Middle frontal gyrus (tissue), 1 donor: Measurements from ENCODE around the gene NAA15.
"Not testable (repeated sequence)": the region's sequence is repeated elsewhere in the genome, so short reads cannot be mapped to it uniquely, and the experiment has no call there.

Experiments used
- DNase-seq: peaks from one replicate; pipeline ENCODE4 v3.0.0-alpha.2; 2015; ENCODE audit warnings: low spot score; ENCODE audit errors: extremely low spot score

NAA15 gene

DNA sequence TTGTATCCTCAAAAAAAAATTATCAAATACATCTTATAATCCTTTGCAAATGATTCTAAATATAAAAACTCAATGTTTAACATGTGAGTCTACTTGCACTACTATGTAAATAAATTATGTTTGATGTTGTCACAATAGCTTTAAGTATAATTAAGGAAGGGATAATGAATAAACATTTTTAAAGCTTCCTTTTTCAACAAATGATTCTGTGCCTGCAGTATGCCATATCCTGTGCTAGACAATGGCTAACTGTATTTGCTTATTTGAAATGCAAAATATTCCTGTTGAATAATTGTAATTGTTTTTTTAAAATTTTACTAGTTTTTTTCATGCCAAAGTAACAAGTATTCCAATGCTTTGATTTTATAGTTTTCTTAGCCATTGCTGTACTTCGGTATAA lies 60.0 kb downstream of the NAA15 start:
- no peak for DNase-seq

DNA sequence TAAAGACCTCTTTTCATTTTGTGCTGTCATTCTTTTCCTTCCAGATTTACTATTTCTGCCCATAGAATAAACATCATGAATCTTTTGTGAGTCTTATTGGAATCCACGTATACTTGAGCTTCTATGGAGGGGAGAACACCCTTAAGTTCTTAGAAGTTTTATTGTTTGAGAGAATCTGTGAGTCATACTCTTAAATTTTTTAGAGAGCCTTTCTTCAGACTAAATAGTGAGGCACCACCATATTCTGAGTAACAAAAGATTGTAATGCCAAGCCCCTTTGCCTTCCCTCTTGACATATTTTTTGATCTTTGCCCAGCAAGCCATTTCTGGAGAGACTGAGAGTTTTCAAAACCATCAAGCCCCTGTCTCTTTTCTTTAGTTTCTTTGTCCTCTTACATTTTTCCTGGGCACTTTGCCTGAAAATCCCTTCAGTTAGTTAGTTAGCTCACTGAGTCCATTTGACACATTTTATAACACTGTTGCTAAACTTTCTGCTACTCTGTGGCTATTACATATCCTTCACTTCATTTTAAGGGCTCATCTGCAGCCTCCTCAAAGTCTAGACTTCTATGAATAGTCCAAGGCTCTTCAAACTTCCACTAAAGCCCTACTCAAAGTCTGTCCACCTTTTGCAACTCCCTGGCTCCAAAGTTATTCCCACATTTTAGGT lies 66.3 kb downstream of the NAA15 start:
- no peak for DNase-seq

DNA sequence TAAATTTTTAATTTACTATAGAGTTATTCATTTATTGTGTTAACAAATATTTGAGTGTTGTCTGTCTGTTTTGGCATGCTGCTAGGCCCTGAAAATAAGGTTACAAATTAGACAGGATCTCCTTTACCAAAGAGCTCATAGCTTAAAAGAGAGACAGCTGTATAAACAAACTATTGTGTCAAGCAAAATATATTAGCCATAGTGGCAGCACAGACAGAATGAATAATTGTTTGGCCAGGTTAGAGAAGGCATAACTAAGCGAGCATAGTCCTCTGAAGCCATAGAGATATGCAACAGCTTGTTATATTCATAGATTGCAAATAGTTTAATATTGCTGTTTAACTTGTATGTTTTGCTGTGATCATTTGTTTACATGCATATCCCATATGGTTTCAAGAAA lies 67.7 kb downstream of the NAA15 start:
- DNase-seq: no peak

DNA sequence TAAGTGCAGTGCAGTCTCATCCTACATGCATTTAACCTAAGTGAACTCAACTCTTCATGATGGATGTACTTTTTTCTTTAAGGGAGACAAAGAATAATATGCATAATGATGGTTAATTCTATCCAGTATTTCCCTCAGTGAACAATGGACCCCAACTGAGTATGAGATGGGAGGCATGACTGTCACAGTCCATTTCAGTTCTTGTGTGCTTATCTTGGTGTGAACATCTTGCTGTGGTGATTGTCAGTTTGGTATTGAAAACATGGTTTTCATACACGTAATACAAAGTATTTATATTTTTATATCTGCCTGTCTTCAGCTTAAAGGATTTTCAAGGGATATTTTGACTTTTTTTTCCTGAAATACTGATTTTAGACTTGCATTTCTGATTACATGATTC lies 72.9 kb downstream of the NAA15 start:
- DNase-seq: no peak

DNA sequence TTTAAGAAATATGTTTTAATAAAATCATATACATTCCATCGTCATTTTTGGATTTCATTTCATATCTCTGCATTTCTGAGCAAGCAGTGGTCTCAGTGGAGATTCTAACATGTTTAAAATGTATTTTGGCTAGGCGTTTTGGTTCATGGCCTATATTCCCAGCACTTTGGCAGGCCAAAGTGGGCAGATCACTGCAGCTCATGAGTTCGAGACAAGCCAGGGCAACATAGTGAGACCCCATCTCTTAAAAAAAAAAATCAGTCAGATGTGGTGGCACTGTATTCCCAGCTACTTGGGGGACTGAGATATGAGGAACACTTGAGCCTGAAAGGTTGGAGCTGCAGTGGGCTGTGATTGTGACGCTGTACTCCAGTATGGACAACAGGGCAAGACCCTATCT lies 85.1 kb downstream of the NAA15 start:
- no peak for DNase-seq

DNA sequence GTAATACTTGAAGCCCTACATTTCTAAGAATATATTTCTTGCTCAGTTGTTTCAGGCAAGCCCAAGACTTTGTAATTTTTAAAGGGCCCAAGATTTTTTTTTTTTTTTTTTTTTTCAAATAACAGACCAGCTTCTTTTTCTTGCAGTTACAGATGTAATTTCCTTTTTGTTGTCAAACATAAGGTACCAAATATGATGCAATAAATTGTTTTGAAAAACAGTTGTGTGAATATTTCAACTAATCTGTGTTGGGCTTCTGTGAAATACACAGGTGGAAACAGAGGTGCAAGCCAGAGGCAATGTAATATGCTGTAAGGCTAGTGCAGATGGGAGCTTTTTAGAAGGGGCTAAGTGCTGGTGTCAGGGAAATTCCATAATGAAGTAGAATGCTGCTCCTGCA lies 87.8 kb downstream of the NAA15 start:
- no peak for DNase-seq

DNA sequence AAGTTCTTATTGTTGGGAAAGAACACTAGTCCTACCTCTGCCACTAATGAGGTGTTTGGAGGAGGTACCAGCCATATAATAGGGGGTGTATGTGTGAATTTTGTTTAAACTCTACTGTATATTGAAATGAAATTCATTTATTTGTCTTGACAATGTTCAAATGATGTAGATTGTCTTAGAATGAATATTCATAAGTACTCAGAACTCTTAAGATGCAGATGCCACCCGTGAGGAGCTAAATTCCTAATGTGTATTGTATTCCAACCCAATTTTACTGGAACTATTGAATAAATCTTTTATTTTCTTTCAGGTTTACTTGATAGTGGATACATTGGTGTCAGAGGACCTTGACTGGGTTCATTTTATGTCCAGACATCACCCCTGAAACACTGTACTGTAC lies 88.7 kb downstream of the NAA15 start:
- DNase-seq: no peak

DNA sequence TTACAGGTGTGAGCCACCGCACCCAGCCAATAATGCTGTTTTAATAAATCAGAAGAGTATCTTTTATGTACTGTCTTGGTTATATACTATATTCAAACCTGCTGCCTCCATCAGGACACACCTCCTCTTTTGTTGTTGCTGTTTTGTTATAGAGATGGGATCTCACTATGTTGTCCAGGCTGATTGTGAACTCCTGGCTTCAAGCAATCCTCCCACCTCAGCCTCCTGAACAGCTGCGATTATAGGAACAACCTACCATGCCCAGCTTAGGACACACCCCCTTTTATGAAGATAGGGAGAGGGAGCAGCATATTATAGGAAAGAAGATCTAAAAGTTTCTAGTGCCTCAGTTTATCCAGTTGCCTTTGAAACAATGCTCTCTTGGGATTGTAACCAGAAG lies 90.4 kb downstream of the NAA15 start:
- DNase-seq: no peak

DNA sequence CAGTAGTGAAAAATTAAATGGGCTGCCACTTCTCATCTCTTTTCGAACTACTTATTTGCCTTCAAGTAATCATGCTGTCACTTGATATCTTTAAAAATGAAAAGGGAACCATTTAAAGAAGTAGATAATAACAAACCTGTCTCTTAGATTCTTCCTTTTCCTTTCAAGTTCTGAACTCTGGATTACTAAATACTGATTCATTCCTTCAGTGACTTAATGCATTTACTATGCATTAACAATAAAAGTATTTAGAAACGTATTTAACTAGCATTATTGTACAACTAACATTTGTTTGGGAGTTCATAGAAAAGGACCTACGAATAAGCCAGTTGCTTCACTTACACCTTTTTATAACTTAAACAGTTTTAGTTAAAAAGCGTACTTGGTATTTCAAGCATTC lies 91.5 kb downstream of the NAA15 start:
- no peak for DNase-seq

DNA sequence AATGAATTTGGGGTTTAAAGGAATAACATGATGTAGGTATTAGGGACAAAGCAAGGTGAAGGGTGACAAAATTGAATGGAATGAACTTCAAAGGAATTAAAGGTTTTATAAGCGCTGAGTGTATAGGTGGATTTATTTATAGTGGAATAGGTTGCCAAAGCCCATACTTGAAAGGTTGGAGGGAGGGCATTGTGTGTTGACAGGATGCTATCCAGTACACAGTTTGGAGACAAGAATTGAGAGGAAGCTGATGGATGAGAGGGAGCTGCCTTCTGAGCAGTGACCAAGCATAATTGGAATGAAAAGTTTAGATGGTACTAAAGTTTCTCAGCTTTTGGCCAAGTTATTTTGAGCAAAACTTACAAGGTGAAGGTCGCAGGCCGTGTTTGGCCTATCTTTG lies 100.1 kb downstream of the NAA15 start:
- DNase-seq: no peak

DNA sequence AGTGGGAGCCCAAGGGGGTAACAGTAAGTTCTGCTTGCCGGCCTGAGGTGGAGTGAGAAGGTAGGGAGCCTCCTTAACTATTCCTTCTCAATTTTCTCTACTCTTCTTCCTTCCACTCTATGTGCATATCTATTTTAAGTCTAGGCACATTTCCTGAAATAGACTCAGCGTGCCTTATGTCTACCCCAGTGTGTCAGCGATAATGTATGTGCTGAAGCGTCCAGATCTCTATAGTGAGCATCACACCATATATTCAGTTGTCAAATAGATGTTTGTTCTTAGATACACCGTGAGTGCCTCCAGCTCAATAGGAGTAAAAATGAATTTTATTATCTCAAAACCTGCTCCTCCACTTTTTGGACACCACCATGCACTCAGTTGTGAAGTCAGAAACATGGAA lies 101.1 kb downstream of the NAA15 start:
- no peak for DNase-seq

DNA sequence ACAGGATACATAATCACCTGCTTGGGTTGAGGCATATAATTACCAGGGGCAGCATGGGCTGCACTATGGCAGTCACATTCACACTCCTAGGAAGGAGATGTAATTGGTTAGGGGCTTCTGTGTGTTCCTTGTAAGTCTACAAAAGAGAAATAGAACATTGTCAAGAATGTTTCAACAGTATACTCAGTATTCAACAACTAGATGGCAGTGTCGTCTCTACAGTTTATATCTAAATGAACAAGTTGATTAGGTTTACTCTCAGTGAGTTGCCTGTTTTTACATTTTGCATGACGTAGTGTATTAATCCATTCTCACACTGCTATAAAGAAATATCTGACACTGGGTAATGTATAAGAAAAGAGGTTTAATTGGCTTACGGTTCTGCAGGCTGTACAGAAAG lies 102.2 kb downstream of the NAA15 start:
- no peak for DNase-seq

DNA sequence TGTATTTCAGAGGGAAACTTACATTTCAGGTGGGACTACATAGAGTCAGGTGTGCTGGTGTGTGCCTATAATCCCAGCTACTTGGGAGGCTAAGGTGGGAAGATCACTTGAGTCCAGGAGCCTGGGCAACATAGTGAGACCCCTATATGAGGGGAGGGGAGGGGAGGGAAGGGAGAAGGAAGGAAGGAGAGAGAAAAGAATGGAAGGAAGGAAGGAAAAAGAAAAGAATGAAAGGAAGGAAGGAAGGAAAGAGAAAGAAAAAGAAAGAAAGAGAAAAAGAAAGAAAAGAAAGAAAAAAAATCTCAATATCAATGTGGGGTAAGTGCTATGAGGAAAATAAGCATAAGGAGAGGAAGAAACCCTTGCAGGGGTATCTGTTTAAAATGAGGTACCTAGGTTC lies 109.0 kb downstream of the NAA15 start:
- DNase-seq: no peak

DNA sequence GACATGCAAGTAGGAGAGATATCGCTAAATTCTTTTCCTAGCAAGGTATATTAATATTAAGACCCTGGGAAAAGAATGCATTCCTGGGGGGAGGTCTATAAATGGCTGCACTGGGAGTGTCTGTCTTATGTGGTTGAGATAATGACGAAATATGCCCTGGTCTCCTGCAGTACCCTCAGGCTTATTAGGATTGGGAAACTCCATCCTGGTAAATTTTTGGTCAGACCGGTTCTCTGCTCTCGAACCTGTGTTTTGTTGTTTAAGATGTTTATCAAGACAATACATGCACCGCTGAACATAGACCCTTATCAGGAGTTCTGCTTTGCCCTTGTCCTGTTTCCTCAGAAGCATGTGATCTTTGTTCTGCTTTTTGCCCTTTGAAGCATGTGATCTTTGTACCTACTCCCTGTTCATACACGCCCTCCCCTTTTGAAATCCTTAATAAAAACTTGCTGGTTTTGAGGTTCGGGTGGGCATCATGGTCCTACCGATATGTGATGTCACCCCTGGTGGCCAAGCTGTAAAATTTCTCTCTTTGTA lies 113.4 kb downstream of the NAA15 start:
- DNase-seq: not testable (repeated sequence)

DNA sequence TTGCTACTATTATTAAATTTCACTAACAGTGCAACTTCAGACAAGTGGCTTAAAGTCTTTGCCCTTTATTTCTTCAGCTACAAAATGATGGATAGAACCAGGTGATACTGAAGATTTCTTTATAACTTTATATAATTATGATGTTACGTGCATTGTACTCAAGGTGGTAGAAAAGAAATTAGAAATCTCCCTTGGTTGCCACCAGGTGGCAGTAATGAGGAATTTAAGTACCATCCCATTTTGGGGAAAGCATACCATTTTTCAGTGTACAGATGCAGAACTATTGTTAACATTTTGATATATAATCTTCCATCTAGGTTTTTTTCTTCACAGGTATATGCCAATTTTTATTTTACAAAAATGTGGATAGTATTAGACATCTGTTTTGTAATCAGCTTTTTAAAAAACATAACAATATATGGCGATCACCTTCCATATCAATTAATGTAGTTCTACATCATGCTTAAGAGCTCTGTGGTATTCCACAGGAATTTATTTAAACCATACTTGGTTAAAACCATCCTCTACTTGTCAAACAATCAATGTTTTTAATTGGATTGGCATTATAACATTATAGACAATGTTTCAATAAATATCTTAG lies 114.9 kb downstream of the NAA15 start:
- no peak for DNase-seq

DNA sequence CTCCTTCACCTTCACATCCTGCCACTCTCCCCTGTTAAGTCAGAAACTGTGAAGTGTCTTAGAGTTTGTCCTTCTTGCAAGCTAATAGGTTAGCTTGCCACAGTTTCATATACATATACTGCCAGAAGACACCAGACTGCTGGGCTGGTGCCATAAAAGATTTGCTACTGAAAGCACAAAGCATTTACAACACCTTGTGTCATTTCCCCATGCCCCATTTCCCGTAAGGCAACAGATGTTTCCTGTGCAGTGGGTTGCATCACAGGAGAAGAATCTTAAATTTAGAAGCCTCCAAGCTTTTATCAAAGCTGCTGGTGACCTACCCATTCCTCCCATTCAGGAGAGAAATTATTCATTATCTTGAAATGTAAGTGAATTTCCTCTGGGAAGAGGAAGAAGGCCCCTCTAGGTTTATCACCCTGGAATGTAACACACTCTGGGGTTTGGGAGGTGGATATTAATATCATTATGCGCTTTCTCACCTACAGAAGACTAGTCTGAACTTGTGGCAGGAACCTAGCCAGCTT lies 118.1 kb downstream of the NAA15 start:
- peak; percentile 48 for DNase-seq

DNA sequence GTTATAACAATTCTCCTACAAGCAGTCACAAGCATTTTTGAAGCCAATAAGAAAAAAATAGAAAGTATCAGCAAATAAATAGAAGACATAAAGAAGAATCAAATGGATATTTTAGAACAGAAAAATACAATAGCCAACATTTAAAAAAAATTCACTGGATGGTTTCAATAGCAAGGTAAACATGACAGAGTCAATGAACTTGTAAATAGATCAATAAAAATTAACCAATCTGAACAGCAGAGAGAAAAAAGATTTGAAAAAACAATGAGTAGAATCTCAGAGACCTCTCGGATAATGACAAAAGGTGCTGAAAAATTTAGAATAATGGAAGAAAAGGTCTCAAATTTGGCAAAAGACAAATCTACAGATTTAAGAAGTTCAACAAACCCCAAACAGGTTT lies 119.3 kb downstream of the NAA15 start:
- no peak for DNase-seq

DNA sequence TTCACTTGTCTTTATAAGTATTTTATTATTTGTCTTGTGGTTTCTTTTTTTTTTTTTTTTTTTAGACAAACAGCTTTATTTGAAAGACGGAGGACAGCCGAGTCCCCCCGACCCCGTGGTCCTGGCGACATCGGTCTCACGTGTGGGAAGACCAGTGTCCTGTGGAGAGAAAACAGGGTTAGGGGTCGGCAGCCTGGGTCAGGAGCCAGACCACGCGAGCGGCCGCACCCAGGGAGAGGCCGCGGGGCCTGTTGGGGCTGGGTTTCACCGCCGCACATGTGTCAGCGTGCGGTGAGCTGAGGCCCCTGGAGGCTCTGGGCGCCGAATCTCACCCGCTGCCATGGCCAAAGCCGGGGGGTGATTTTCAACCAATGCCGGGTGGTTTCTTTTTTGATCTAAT lies 134.8 kb downstream of the NAA15 start:
- DNase-seq: no peak

DNA sequence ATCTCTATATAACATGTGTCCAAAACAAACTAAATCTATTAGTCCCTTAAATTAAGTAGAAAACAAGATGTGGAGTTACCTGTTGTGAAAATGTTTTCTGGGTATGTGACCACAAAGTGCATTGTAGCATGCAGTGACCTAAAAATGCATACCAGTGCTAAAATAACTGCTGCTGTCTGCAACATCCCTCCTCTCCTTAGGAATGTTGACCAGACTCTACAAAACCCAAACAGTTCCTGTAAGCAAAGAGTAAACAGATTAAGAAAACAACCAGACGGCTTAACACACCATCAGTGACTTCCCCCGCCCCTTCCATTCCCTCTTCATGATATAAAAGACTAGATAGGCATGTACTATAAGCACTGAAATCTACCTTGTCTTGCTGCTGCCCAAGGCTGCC lies 136.8 kb downstream of the NAA15 start:
- no peak for DNase-seq

DNA sequence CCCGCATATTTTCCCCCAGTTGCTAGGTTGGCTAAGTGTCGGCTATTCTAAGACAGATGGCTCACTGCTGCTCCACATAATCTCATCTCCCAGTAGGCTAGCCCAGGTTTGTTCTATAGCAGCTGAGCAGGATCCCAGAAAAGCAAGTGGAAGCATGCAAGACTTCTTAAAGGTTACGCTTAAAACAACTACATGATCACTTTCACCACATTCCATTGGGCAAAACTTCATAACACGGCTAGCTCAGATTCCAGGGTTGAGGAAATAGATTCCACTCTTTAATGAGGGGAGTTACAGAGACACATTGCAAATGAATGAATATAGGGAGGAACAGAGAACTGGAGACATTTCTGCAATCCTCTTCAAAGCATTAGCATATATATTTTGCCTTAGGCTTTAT lies 139.7 kb downstream of the NAA15 start:
- no peak for DNase-seq

DNA sequence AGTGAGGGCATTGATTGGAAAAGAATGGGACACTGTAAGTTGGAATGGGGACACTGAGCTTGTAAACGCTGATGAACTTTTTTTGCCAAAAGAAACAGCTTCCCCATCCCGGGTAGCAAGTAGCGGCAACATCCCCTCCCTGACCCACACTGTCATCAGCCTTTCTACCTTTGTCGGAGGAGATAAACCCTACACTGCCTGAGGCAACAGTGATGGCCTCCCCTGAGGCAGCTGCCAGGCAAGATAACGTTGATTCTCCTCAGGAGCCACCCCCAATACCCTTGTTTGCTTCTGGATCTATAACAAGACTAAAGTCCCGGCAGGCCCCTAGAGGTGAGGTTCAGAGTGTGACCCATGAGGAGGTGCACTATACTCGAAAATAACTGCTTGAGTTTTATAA lies 142.4 kb downstream of the NAA15 start:
- no peak for DNase-seq

DNA sequence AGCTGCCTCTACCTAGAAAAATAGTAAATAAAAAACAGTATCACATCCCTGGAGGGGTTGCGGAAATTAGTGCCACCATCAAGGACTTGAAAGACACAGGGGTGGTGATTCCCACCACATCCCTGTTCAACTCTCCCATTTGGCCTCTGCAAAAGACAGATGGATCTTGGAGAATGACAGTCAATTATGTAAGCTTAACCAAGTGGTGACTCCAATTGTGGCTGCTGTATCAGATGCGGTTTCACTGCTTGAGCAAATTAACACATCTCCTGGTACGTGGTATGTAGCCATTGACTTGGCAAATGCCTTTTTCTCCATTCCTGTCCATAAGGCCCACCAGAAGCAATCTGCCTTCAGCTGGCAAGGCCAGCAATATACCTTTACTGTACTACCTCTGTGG lies 143.6 kb downstream of the NAA15 start:
- not testable (repeated sequence) for DNase-seq

DNA sequence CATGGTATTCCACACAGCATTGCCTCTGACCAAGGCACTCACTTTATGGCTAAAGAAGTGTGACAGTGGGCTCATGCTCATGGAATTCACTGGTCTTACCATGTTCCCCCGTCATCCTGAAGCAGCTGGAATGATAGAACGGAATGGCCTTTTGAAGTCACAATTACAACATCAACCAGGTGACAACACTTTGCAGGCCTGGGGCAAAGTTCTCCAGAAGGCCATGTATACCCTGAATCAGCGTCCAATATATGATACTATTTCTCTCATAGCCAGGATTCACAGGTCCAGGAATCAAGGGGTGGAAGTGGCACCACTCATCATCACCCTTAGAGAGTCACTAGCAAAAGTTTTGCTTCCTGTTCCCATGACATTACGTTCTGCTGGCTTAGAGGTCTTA lies 145.8 kb downstream of the NAA15 start:
- not testable (repeated sequence) for DNase-seq
